GM12878 (cell line): ENCODE measurements around the gene PPP1R1B. TPM values are rescaled to one million over a fixed set of nuclear protein-coding genes. Genes with fewer than 3 reads are reported as not detected.
A peak's percentile ranks its signal among the peaks of the same experiment; 100 is the strongest.

Experiments
- ATAC-seq: fragments of 200-7000 bp; cut with Tn5 transposase; 3 replicates; pipeline ENCODE4 v1.9.1; 2020; ENCODE audit warnings: mild to moderate bottlenecking, moderate library complexity
- BruUV-seq: library from RNA; stranded (reverse); fragments of 400-500 nt; replicated peaks from 2 replicates; lab custom pipeline; 2021; lab: Mats Ljungman, UMichigan
- CTCF ChIA-PET: fragments of 300-600 bp; sonication (Branson Sonifier 250); formaldehyde crosslinking; extraction: SDS; loops from one replicate; lab custom pipeline; 2021; ENCODE audit warnings: inconsistent platforms; lab: Yijun Ruan, JAX
- POLR2A ChIA-PET: fragments of 350-600 bp; formaldehyde crosslinking; extraction: SDS; loops from one replicate; lab custom pipeline; 2021; ENCODE audit warnings: inconsistent platforms; lab: Charles Lee
- RAD21 ChIA-PET: fragments of 300-600 bp; sonication (Branson Sonifier 250); formaldehyde crosslinking; loops from one replicate; lab custom pipeline; 2023; ENCODE audit warnings: antibody characterized with exemption; ENCODE audit not compliant: unreplicated experiment; lab: Charles Lee
- SMC1A ChIA-PET: fragments of 300-600 bp; sonication (Branson Sonifier 250); formaldehyde crosslinking; loops from one replicate; lab custom pipeline; 2023; ENCODE audit not compliant: unreplicated experiment, uncharacterized antibody; lab: Charles Lee
- DNase-seq: peaks from one replicate; pipeline ENCODE4 v3.0.0-alpha.2; 2011; ENCODE audit warnings: low read depth, low spot score
- FAIRE-seq: peaks from 3 replicates; lab custom pipeline; 2011; peaks lifted over from hg19 to GRCh38; lab: Jason Lieb, UNC
- H2AFZ ChIP-seq: 2 replicates; pipeline ENCODE4 v1.6.0; 2011; ENCODE audit warnings: low read depth, low read length, control low read depth; ENCODE audit not compliant: control insufficient read depth
- H3K27ac ChIP-seq: 2 replicates; pipeline ENCODE4 v1.5.1; 2011; ENCODE audit warnings: control low read depth; ENCODE audit not compliant: control insufficient read depth, insufficient read depth
- H3K27me3 ChIP-seq, 2 experiments: replicated peaks in 1 of 2; 2 replicates each; pipeline versions ENCODE4 v1.6.0 to v1.6.1; 2011; ENCODE audit warnings: low read length in 1 of 2; ENCODE audit not compliant: control insufficient read depth in 2 of 2, insufficient read depth in 2 of 2
- H3K36me3 ChIP-seq, 2 experiments: 2 replicates each; pipeline ENCODE4 v1.5.1; 2011; ENCODE audit warnings: low read length in 1 of 2; ENCODE audit not compliant: control insufficient read depth in 2 of 2, insufficient read depth in 2 of 2
- H3K4me1 ChIP-seq: 2 replicates; pipeline ENCODE4 v1.6.1; 2011; ENCODE audit warnings: mild to moderate bottlenecking, low read length, moderate library complexity, mixed read lengths; ENCODE audit not compliant: control insufficient read depth, insufficient read depth
- H3K4me2 ChIP-seq: 2 replicates; pipeline ENCODE4 v1.6.0; 2011; ENCODE audit warnings: control low read depth; ENCODE audit not compliant: control insufficient read depth, insufficient read depth
- H3K4me3 ChIP-seq: fragments of 200-600 bp; sonication (generic); 2 replicates; pipeline ENCODE4 v1.5.1; 2016
- H3K79me2 ChIP-seq: 2 replicates; pipeline ENCODE4 v1.6.0; 2011; ENCODE audit warnings: low read length; ENCODE audit not compliant: control insufficient read depth, insufficient read depth
- H3K9ac ChIP-seq: 2 replicates; pipeline ENCODE4 v1.8.0; 2011; ENCODE audit warnings: low read length, control low read depth, mixed read lengths; ENCODE audit not compliant: control insufficient read depth, insufficient read depth
- H3K9me3 ChIP-seq: replicated peaks from 3 replicates; pipeline ENCODE4 v1.5.1; 2011; ENCODE audit warnings: mild to moderate bottlenecking, low read length; ENCODE audit not compliant: control insufficient read depth, insufficient read depth
- H4K20me1 ChIP-seq: 2 replicates; pipeline ENCODE4 v1.6.0; 2011; ENCODE audit not compliant: control insufficient read depth, insufficient read depth
- E4F1 ChIP-seq: fragments of 450-650 bp; IDR thresholded peaks from 2 replicates; pipeline ENCODE4 v1.6.1; 2018; ENCODE audit warnings: borderline replicate concordance, mild to moderate bottlenecking; ENCODE audit not compliant: partially characterized antibody
- EZH2 ChIP-seq: IDR thresholded peaks from 2 replicates; pipeline ENCODE4 v1.6.1; 2012; ENCODE audit warnings: low read depth, mild to moderate bottlenecking, control low read depth, inconsistent platforms, low read length, borderline replicate concordance; ENCODE audit not compliant: control insufficient read depth
- MTA3 ChIP-seq: IDR thresholded peaks from 2 replicates; pipeline ENCODE4 v1.6.1; 2012; ENCODE audit warnings: low read length, inconsistent platforms, borderline replicate concordance
- MXI1 ChIP-seq: fragments of 150-350 bp; IDR thresholded peaks from 2 replicates; pipeline ENCODE4 v1.6.1; 2011; ENCODE audit warnings: low read depth, mild to moderate bottlenecking, inconsistent platforms, low read length, improper control_type of control experiment
- SUZ12 ChIP-seq: fragments of 200-600 bp; sonication (generic); IDR thresholded peaks from one replicate; pipeline ENCODE4 v1.6.1; 2018; ENCODE audit warnings: antibody characterized with exemption, mild to moderate bottlenecking; ENCODE audit not compliant: unreplicated experiment
- WGBS: methylation state at CpG from one replicate; pipeline ENCODE4 v1.1.6; 2016; ENCODE audit warnings: low lambda C conversion rate; ENCODE audit not compliant: insufficient replicate concordance, insufficient coverage; ENCODE audit errors: missing lambda C conversion rate; 5-methylcytosine and 5-hydroxymethylcytosine counted together
- in situ Hi-C: fragments of 300-500 bp; cut with MboI; formaldehyde crosslinking; loops from 9 replicates; pipeline ENCODE4 v1.14.3; 2018; ENCODE audit warnings: mixed read lengths
- intact Hi-C: fragments of 100-400 bp; cut with micrococcal nuclease; formaldehyde crosslinking; loops from one replicate; pipeline ENCODE4 v1.14.2; 2022; ENCODE audit not compliant: unreplicated experiment
- polyA plus RNA-seq, 11 experiments: library from polyadenylated mRNA; depleted of rRNA in 4 of 11; unstranded in 6 of 11; stranded (reverse) in 5 of 11; fragments of >200 nt; fragmentation: Nextera tagmentation in 4 of 11; fragmentation: Illumina TruSeq in 1 of 11; extraction: Ambion mirVana in 4 of 11; extraction: Trizol in 1 of 11; gene quantifications; 1 replicate in 1 of 11; 2 replicates in 10 of 11; pipeline versions ENCODE4 v1.2.1 to v1.2.3, GENCODE V29; 2011 to 2016; ENCODE audit warnings: inconsistent platforms in 2 of 11, missing spikeins in 2 of 11, low read depth in 1 of 11
- total RNA-seq, 4 experiments: library from RNA; depleted of rRNA in 3 of 4; stranded (reverse); fragments of >200 nt in 3 of 4; fragmentation: Illumina TruSeq in 1 of 4; extraction: Trizol in 1 of 4; gene quantifications; 2 replicates each; pipeline versions ENCODE4 v1.2.1 to v1.2.3, GENCODE V29; 2013 to 2021
- TF ChIP-seq, protein P1 (sequence below): IDR thresholded peaks from 2 replicates; pipeline ENCODE4 v1.6.1; 2012; ENCODE audit warnings: improper control_type of control experiment, low read depth, low read length; ENCODE audit not compliant: insufficient replicate concordance
- TF ChIP-seq, protein P2 (sequence below): fragments of 450-650 bp; formaldehyde crosslinking; IDR thresholded peaks from 2 replicates; pipeline ENCODE4 v1.5.0; 2022; ENCODE audit warnings: mild to moderate bottlenecking, missing genetic modification characterization

The PPP1R1B gene
- total and polyA plus RNA-seq, 10 of the 15 experiments (the other 5 are each of a cell fraction or from before 2014, with no cell fraction given): 0.08 TPM; not detected in 9

GRCh38 chr17:39605492-39606433 is 21.0 kb upstream of the PPP1R1B start (continued):
- TF ChIP-seq E4F1 (no peak), MXI1 (no peak), EZH2 (0 out of 2 replicates have a peak, but pooled peaks have one; percentile 93), SUZ12 (peak; percentile 81)

DNA sequence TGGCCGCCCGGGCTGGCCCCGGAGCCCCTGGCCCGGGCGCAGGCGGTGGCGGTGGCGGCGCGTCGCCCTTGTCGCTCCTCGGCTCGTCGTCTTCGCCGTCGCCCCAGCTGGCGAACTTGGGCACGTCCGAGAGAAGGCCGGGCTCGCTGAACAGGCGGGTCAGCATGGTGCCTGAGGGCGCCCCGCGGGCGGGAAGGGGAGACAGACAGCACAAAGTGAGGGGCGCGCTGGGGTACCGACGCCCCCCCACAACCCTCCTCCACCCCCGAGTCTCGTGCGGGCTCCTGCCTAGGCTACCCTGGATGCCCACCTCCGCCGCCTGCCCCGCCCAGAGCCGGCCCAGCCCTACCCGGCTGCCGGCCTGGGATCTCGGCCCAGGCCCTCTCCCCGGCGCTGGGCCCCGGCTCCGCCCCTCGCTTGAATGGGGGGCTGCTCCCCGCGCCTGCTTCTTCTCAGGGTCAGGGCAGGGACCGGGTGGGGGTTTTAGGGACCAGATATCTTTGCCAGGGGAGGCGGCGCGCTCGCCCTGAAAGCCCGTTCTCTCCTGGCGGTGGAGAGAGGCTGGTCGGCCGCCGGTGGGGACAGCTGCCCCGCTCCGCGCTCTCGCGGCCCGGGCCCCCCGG is 20.2 kb upstream of the PPP1R1B start:
- 6% methylated on average over 50 of the region's 66 CpGs for WGBS
- ChIA-PET POLR2A (no interaction called here), SMC1A (no interaction called here), RAD21 (no interaction called here), CTCF (no interaction called here)
- intact Hi-C loops: no loop called here
- Histone ChIP-seq H3K9me3 (no peaks in the 10 kb centered on the region), H3K27ac (no peak overlapping the region), H3K27me3 (peaks cover 25 to 33% of the 10 kb centered on the region in 2 experiments), H3K4me3 (no peak overlapping the region), H3K4me2 (no peak overlapping the region), H3K4me1 (peaks cover 6% of the 10 kb centered on the region; the same call in 1 of the 2 replicates), H2AFZ (no peak overlapping the region), H3K79me2 (no peaks in the 10 kb centered on the region), H3K9ac (no peak overlapping the region), H4K20me1 (no peaks in the 10 kb centered on the region), H3K36me3 (no peaks in the 10 kb centered on the region)
- ATAC-seq (no peak), DNase-seq (no peak), FAIRE-seq (no peak)
- BruUV-seq: no TSS peak
- in situ Hi-C loops: no loop called here
- TF ChIP-seq, protein P1, sequence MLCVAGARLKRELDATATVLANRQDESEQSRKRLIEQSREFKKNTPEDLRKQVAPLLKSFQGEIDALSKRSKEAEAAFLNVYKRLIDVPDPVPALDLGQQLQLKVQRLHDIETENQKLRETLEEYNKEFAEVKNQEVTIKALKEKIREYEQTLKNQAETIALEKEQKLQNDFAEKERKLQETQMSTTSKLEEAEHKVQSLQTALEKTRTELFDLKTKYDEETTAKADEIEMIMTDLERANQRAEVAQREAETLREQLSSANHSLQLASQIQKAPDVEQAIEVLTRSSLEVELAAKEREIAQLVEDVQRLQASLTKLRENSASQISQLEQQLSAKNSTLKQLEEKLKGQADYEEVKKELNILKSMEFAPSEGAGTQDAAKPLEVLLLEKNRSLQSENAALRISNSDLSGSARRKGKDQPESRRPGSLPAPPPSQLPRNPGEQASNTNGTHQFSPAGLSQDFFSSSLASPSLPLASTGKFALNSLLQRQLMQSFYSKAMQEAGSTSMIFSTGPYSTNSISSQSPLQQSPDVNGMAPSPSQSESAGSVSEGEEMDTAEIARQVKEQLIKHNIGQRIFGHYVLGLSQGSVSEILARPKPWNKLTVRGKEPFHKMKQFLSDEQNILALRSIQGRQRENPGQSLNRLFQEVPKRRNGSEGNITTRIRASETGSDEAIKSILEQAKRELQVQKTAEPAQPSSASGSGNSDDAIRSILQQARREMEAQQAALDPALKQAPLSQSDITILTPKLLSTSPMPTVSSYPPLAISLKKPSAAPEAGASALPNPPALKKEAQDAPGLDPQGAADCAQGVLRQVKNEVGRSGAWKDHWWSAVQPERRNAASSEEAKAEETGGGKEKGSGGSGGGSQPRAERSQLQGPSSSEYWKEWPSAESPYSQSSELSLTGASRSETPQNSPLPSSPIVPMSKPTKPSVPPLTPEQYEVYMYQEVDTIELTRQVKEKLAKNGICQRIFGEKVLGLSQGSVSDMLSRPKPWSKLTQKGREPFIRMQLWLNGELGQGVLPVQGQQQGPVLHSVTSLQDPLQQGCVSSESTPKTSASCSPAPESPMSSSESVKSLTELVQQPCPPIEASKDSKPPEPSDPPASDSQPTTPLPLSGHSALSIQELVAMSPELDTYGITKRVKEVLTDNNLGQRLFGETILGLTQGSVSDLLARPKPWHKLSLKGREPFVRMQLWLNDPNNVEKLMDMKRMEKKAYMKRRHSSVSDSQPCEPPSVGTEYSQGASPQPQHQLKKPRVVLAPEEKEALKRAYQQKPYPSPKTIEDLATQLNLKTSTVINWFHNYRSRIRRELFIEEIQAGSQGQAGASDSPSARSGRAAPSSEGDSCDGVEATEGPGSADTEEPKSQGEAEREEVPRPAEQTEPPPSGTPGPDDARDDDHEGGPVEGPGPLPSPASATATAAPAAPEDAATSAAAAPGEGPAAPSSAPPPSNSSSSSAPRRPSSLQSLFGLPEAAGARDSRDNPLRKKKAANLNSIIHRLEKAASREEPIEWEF: no peak
- TF ChIP-seq, protein P2, sequence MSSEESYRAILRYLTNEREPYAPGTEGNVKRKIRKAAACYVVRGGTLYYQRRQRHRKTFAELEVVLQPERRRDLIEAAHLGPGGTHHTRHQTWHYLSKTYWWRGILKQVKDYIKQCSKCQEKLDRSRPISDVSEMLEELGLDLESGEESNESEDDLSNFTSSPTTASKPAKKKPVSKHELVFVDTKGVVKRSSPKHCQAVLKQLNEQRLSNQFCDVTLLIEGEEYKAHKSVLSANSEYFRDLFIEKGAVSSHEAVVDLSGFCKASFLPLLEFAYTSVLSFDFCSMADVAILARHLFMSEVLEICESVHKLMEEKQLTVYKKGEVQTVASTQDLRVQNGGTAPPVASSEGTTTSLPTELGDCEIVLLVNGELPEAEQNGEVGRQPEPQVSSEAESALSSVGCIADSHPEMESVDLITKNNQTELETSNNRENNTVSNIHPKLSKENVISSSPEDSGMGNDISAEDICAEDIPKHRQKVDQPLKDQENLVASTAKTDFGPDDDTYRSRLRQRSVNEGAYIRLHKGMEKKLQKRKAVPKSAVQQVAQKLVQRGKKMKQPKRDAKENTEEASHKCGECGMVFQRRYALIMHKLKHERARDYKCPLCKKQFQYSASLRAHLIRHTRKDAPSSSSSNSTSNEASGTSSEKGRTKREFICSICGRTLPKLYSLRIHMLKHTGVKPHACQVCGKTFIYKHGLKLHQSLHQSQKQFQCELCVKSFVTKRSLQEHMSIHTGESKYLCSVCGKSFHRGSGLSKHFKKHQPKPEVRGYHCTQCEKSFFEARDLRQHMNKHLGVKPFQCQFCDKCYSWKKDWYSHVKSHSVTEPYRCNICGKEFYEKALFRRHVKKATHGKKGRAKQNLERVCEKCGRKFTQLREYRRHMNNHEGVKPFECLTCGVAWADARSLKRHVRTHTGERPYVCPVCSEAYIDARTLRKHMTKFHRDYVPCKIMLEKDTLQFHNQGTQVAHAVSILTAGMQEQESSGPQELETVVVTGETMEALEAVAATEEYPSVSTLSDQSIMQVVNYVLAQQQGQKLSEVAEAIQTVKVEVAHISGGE (CRISPR knock-in tag): no peak
- no peak for TF ChIP-seq MTA3
